ENCODE data around the gene IFITM10.

DNA sequence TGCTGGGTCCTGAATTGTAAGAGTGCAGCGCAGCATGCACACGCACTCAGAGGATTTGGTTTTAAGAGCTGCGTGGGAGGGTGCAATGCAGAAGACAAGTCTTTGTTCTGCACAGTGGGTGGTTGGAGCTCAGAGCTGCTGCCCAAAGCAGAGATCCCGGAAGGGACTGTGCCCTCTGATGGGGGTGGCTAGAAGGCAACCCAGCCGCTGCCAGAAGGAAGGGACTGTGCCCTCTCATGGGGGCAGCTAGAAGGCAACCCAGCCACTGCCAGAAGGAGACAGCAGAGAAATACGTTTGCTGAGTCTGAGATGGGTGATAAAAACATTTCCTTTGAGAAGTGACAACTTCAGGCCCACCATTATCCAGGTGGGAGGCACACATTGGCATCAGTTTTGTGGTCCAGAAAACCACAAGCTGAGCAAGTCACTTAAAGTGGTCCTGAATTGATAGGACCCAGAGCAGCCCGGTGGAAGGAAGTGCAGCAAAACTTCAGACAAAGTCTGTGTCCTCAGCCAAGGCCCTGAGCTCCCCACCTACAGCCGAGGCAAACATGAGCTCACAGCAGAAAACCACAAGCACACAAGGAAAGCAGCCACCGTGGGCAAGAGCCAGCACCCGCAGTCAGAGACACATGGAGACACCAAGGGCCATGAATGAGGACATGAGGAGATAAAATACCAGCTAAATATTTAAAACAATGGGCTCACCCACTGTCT, 49.1 kb downstream of the IFITM10 start:
- TF ChIP-seq, protein P1, sequence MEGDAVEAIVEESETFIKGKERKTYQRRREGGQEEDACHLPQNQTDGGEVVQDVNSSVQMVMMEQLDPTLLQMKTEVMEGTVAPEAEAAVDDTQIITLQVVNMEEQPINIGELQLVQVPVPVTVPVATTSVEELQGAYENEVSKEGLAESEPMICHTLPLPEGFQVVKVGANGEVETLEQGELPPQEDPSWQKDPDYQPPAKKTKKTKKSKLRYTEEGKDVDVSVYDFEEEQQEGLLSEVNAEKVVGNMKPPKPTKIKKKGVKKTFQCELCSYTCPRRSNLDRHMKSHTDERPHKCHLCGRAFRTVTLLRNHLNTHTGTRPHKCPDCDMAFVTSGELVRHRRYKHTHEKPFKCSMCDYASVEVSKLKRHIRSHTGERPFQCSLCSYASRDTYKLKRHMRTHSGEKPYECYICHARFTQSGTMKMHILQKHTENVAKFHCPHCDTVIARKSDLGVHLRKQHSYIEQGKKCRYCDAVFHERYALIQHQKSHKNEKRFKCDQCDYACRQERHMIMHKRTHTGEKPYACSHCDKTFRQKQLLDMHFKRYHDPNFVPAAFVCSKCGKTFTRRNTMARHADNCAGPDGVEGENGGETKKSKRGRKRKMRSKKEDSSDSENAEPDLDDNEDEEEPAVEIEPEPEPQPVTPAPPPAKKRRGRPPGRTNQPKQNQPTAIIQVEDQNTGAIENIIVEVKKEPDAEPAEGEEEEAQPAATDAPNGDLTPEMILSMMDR (conservative IDR thresholded peaks at IDR 0.05; ENCODE audit: low read depth, low read length): no peak
- no peak for TF ChIP-seq EZH2 (IDR thresholded peaks at IDR 0.05; ENCODE audit: borderline replicate concordance, low read depth, low read length, poor library complexity, severe bottlenecking)

Measured in A673 (cell line).